Astrocyte of the spinal cord (primary cell): ENCODE data around the gene LTB4R.

ENCODE experiments used
- DNase-seq: peaks from one replicate; pipeline ENCODE4 v3.0.0; 2011; ENCODE audit warnings: low read depth, low spot score
- H3K4me3 ChIP-seq: 2 replicates; pipeline ENCODE4 v1.5.1; 2011; ENCODE audit warnings: low read depth, mild to moderate bottlenecking, low read length, moderate library complexity
- CTCF ChIP-seq: IDR thresholded peaks from 2 replicates; pipeline ENCODE4 v1.5.1; 2012; ENCODE audit warnings: low read depth, mild to moderate bottlenecking, low read length, inconsistent platforms
- in situ Hi-C: cut with HindIII; loops from 2 replicates; pipeline ENCODE4 v1.10.0; 2017; ENCODE audit warnings: low sequenced_read_pairs

LTB4R gene

GRCh38 chr14:24283796-24284460 is 27.4 kb upstream of the LTB4R start:
- no peak for TF ChIP-seq CTCF
- in situ Hi-C loops, result no loop called here

GRCh38 chr14:24284501-24285035 is 26.7 kb upstream of the LTB4R start:
- TF ChIP-seq CTCF, result no peak
- in situ Hi-C loops, result no loop called here
- DNase-seq, result no peak
- no peak overlapping the region for H3K4me3 ChIP-seq

More at GRCh38 chr14:24283796-24284460, 27.4 kb upstream of the LTB4R start:
- no peak overlapping the region for H3K4me3 ChIP-seq
- no peak for DNase-seq

- H3K4me3 ChIP-seq, result no peak overlapping the region
- DNase-seq, result no peak
- TF ChIP-seq CTCF, result no peak
- in situ Hi-C loops, result no loop called here
Observed at GRCh38 chr14:24285351-24285750, 26.0 kb upstream of the LTB4R start.

DNA sequence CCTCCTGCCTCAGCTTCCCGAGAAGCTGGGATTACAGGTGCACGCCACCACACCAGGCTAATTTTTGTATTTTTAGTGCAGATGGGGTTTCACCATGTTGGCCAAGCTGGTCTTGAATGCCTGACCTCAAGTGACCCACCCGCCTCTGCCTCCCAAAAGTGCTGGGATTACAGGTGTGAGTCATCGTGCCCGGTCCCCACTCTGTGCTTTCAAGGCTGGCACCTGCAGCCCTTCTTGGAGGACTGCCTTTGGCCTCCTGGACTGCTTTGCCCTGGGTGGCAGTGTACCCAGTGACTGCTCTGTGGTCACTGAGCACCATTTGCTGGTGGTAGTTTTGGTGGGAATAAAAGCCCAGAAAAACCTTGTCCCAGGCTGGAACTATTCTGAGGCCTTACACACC is 24.3 kb upstream of the LTB4R start:
- no peak for TF ChIP-seq CTCF
- no peak for DNase-seq
- in situ Hi-C loops, result no loop called here
- H3K4me3 ChIP-seq, result no peak overlapping the region

- in situ Hi-C loops, result no loop called here
- DNase-seq, result no peak
- TF ChIP-seq CTCF, result no peak
- no peak overlapping the region for H3K4me3 ChIP-seq
Observed at GRCh38 chr14:24289649-24290280, 21.5 kb upstream of the LTB4R start.

DNA sequence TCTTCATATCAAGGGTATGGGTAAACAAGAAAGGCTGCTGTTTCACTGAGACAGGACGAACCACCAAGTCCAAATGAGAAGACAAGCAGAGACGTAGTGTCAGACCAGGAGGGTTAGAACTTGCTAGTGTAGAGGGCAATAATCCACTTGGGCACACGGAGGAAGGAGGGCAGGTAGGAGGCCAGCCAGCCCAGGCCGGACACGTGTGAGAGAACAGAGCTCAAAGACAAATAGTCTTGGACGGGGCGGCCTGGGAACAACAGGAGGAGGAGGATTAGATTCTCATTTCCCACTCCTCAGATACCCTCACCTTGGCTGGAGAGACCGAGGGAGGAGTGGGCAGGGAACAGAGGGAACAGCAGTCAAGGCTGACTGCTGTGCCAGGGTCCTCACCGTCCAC is 20.6 kb upstream of the LTB4R start:
- no peak overlapping the region for H3K4me3 ChIP-seq
- no peak for DNase-seq
- in situ Hi-C loops, result no loop called here
- TF ChIP-seq CTCF, result no peak
